Measurements from ENCODE around the gene ASB1.

- no peak for TF ChIP-seq CTCF (IDR thresholded peaks at IDR 0.05)
- TF ChIP-seq POLR2A (IDR thresholded peaks at IDR 0.05): no peak
- no peak for TF ChIP-seq POLR2AphosphoS5 (IDR thresholded peaks at IDR 0.05)
Measured at GRCh38 chr2:238499731-238500580, 73.2 kb downstream of the ASB1 start.
